ENCODE data around the gene MEIOSIN. TPM values are rescaled to one million over a fixed set of nuclear protein-coding genes. Genes with fewer than 3 reads are reported as not detected.

The MEIOSIN gene
- total and polyA plus RNA-seq, 9 of the 15 experiments (the other 6 are each of a cell fraction or from before 2014, with no cell fraction given), result 0.06 to 2.0 (median 0.76) TPM

GRCh38 chr19:45778010-45778661, 44.9 kb downstream of the MEIOSIN start (continued):
- TF ChIP-seq ARID3B (CRISPR knock-in tag; IDR thresholded peaks at IDR 0.05; ENCODE audit: borderline replicate concordance) (no peak), RBBP5 (IDR thresholded peaks at IDR 0.05; ENCODE audit: borderline replicate concordance, insufficient read depth, low read length, poor library complexity, severe bottlenecking) (no peak), ZKSCAN3 (CRISPR knock-in tag; IDR thresholded peaks at IDR 0.05) (no peak), NONO (IDR thresholded peaks at IDR 0.05; ENCODE audit: low read depth in 2 of 2, low read length in 1 of 2) (no peak), ESRRA (IDR thresholded peaks at IDR 0.05; ENCODE audit: borderline replicate concordance, low read depth) (no peak), DPF2 (IDR thresholded peaks at IDR 0.05) (no peak), CBX1 (IDR thresholded peaks at IDR 0.05; ENCODE audit: low read depth) (no peak), ZNF57 (CRISPR knock-in tag; IDR thresholded peaks at IDR 0.05) (no peak), ATF2 (CRISPR knock-in tag; IDR thresholded peaks at IDR 0.05) (peak; percentile 18; the same call in 1 of the 2 replicates), ZBTB8A (IDR thresholded peaks at IDR 0.05; ENCODE audit: partially characterized antibody) (no peak), ZBTB43 (CRISPR knock-in tag; IDR thresholded peaks at IDR 0.05) (no peak), GMEB1 (CRISPR knock-in tag; IDR thresholded peaks at IDR 0.05) (no peak), ATF6 (CRISPR knock-in tag; IDR thresholded peaks at IDR 0.05) (no peak), ETV6 (IDR thresholded peaks at IDR 0.05; ENCODE audit: borderline replicate concordance in 1 of 2, low read depth in 2 of 2, low read length in 1 of 2) (no peak), ETV6 (CRISPR knock-in tag; IDR thresholded peaks at IDR 0.05; ENCODE audit: borderline replicate concordance) (no peak), ZNF77 (CRISPR knock-in tag; IDR thresholded peaks at IDR 0.05) (no peak), ZNF347 (CRISPR knock-in tag; IDR thresholded peaks at IDR 0.05; ENCODE audit: low read depth) (no peak), TEAD4 (IDR thresholded peaks at IDR 0.05; ENCODE audit: low read length) (no peak), TEAD4 (CRISPR knock-in tag; IDR thresholded peaks at IDR 0.05; ENCODE audit: borderline replicate concordance) (no peak), ZNF217 (CRISPR knock-in tag; IDR thresholded peaks at IDR 0.05) (no peak), RUNX1 (IDR thresholded peaks at IDR 0.05; ENCODE audit: low read depth) (no peak)
